Measurements from ENCODE around the gene ABHD17A.

GRCh38 chr19:1854039-1854541 lies 31.2 kb downstream of the ABHD17A start:
- TF ChIP-seq RAD21 (IDR thresholded peaks at IDR 0.05; ENCODE audit: low read depth) (no peak), MAX (IDR thresholded peaks at IDR 0.05) (no peak)

All from Ishikawa (cell line).